HEK293 (cell line): ENCODE data around the gene LCTL.

ENCODE experiments used
- CTCF ChIA-PET: fragments of 350-600 bp; formaldehyde crosslinking; extraction: SDS; loops from one replicate; lab custom pipeline; 2021; ENCODE audit warnings: antibody characterized with exemption; lab: Yijun Ruan, JAX
- POLR2A ChIA-PET: fragments of 300-600 bp; formaldehyde crosslinking; extraction: SDS; loops from one replicate; lab custom pipeline; 2020; ENCODE audit warnings: antibody characterized with exemption, inconsistent platforms; lab: Yijun Ruan, JAX
- H3K27ac ChIP-seq: fragments of 200-500 bp; sonication (Bioruptor generic); 2 replicates; pipeline ENCODE4 v1.5.1; 2014; ENCODE audit warnings: low read depth, low read length, control low read depth, inconsistent platforms; ENCODE audit errors: extremely low read depth
- H3K36me3 ChIP-seq, 2 experiments: fragments of 200-500 bp in 1 of 2; sonication (Bioruptor generic) in 1 of 2; 1 replicate in 1 of 2; 2 replicates in 1 of 2; pipeline ENCODE4 v1.5.1; 2014 to 2017; ENCODE audit warnings: inconsistent platforms in 2 of 2, low read length in 2 of 2; ENCODE audit not compliant: control insufficient read depth in 2 of 2, insufficient read depth in 1 of 2
- H3K4me1 ChIP-seq: fragments of 200-500 bp; sonication (Bioruptor generic); 2 replicates; pipeline ENCODE4 v1.5.1; 2014; ENCODE audit warnings: mild to moderate bottlenecking, low read length, inconsistent platforms; ENCODE audit not compliant: control insufficient read depth, insufficient read depth
- H3K4me3 ChIP-seq: 2 replicates; pipeline ENCODE4 v1.5.1; 2011; ENCODE audit warnings: low read depth, mild to moderate bottlenecking, control low read depth, low read length, moderate library complexity
- H3K9me3 ChIP-seq: fragments of 200-500 bp; sonication (Bioruptor generic); 2 replicates; pipeline ENCODE4 v1.5.1; 2014; ENCODE audit warnings: low read depth, low read length, inconsistent platforms; ENCODE audit not compliant: control insufficient read depth, insufficient read depth
- BCL11B ChIP-seq: fragments of 450-650 bp; formaldehyde crosslinking; IDR thresholded peaks from 2 replicates; pipeline ENCODE4 v1.5.1; 2016; ENCODE audit warnings: low read depth, missing biosample characterization, missing genetic modification characterization
- CTCF ChIP-seq: fragments of 450-650 bp; formaldehyde crosslinking; IDR thresholded peaks from 2 replicates; pipeline ENCODE4 v1.5.1; 2016; ENCODE audit warnings: missing biosample characterization, missing genetic modification characterization
- OSR2 ChIP-seq: fragments of 450-650 bp; formaldehyde crosslinking; IDR thresholded peaks from 2 replicates; pipeline ENCODE4 v1.5.1; 2016; ENCODE audit warnings: missing biosample characterization, missing genetic modification characterization
- SP3 ChIP-seq: fragments of 450-650 bp; formaldehyde crosslinking; IDR thresholded peaks from 2 replicates; pipeline ENCODE4 v1.5.1; 2016; ENCODE audit warnings: missing biosample characterization, missing genetic modification characterization
- TCF7L2 ChIP-seq: IDR thresholded peaks from 2 replicates; pipeline ENCODE4 v1.6.1; 2011; ENCODE audit warnings: low read depth, mild to moderate bottlenecking, inconsistent platforms, low read length, moderate library complexity, borderline replicate concordance
- TSHZ1 ChIP-seq: fragments of 450-650 bp; formaldehyde crosslinking; IDR thresholded peaks from 2 replicates; pipeline ENCODE4 v1.5.1; 2016; ENCODE audit warnings: missing biosample characterization, missing genetic modification characterization, borderline replicate concordance
- ZBTB48 ChIP-seq: fragments of 450-650 bp; formaldehyde crosslinking; IDR thresholded peaks from 2 replicates; pipeline ENCODE4 v1.5.1; 2016; ENCODE audit warnings: missing biosample characterization, missing genetic modification characterization
- ZFHX2 ChIP-seq: fragments of 450-650 bp; formaldehyde crosslinking; conservative IDR thresholded peaks from 2 replicates; pipeline ENCODE4 v1.5.1; 2016; ENCODE audit warnings: missing biosample characterization, missing genetic modification characterization
- ZIC2 ChIP-seq: fragments of 450-650 bp; formaldehyde crosslinking; IDR thresholded peaks from 2 replicates; pipeline ENCODE4 v1.5.1; 2016; ENCODE audit warnings: missing biosample characterization, missing genetic modification characterization
- ZNF138 ChIP-seq: fragments of 450-650 bp; formaldehyde crosslinking; IDR thresholded peaks from 2 replicates; pipeline ENCODE4 v1.5.1; 2016; ENCODE audit warnings: missing biosample characterization, missing genetic modification characterization, borderline replicate concordance
- ZNF155 ChIP-seq: fragments of 450-650 bp; formaldehyde crosslinking; IDR thresholded peaks from 2 replicates; pipeline ENCODE4 v1.5.1; 2016; ENCODE audit warnings: missing biosample characterization, missing genetic modification characterization
- ZNF19 ChIP-seq: fragments of 450-650 bp; formaldehyde crosslinking; IDR thresholded peaks from 2 replicates; pipeline ENCODE4; 2016; ENCODE audit warnings: missing biosample characterization, missing genetic modification characterization, low read depth
- ZNF221 ChIP-seq: fragments of 450-650 bp; formaldehyde crosslinking; IDR thresholded peaks from 2 replicates; pipeline ENCODE4 v1.5.1; 2017; ENCODE audit warnings: missing biosample characterization, missing genetic modification characterization, borderline replicate concordance
- ZNF223 ChIP-seq: fragments of 450-650 bp; formaldehyde crosslinking; IDR thresholded peaks from 2 replicates; pipeline ENCODE4 v1.5.1; 2016; ENCODE audit warnings: missing biosample characterization, missing genetic modification characterization
- ZNF335 ChIP-seq: fragments of 450-650 bp; formaldehyde crosslinking; conservative IDR thresholded peaks from 2 replicates; pipeline ENCODE4 v1.5.1; 2016; ENCODE audit warnings: missing biosample characterization, missing genetic modification characterization
- ZNF426 ChIP-seq: fragments of 450-650 bp; formaldehyde crosslinking; IDR thresholded peaks from 2 replicates; pipeline ENCODE4 v1.5.1; 2017; ENCODE audit warnings: missing biosample characterization, missing genetic modification characterization, mild to moderate bottlenecking, inconsistent platforms, moderate library complexity
- ZNF654 ChIP-seq: fragments of 450-650 bp; formaldehyde crosslinking; IDR thresholded peaks from 2 replicates; pipeline ENCODE4 v1.5.1; 2016; ENCODE audit warnings: low read depth, missing biosample characterization, missing genetic modification characterization
- ZNF677 ChIP-seq: fragments of 450-650 bp; IDR thresholded peaks from 2 replicates; pipeline ENCODE4 v1.5.0; 2018; ENCODE audit warnings: missing biosample characterization, mild to moderate bottlenecking, missing genetic modification characterization, moderate library complexity
- ZSCAN23 ChIP-seq: fragments of 450-650 bp; formaldehyde crosslinking; IDR thresholded peaks from 2 replicates; pipeline ENCODE4 v1.5.1; 2016; ENCODE audit warnings: missing biosample characterization, missing genetic modification characterization

LCTL gene

GRCh38 chr15:66594344-66594743 is 28.5 kb upstream of the LCTL start:
- no peaks in the 10 kb centered on the region for H3K36me3 ChIP-seq
- no peak for TF ChIP-seq SP3 (tag by site-specific recombination)
- no peak for TF ChIP-seq ZNF19 (tag by site-specific recombination)
- no peak for TF ChIP-seq ZNF221 (tag by site-specific recombination)
- no peak for TF ChIP-seq ZNF426
- no peak for TF ChIP-seq ZNF654
- peak; percentile 44; the same call in 1 of the 2 replicates for TF ChIP-seq ZFHX2 (tag by site-specific recombination)
- no peak for TF ChIP-seq ZSCAN23 (tag by site-specific recombination)
- peak; percentile 67 for TF ChIP-seq CTCF (tag by site-specific recombination)
- TF ChIP-seq OSR2 = no peak
- no peak for TF ChIP-seq ZNF138 (tag by site-specific recombination)
- TF ChIP-seq BCL11B (tag by site-specific recombination) = no peak
- no peak for TF ChIP-seq TCF7L2
- TF ChIP-seq TSHZ1 (tag by site-specific recombination) = no peak
- no peak for TF ChIP-seq ZNF677 (tag by site-specific recombination)
- no peak for TF ChIP-seq ZBTB48 (tag by site-specific recombination)
- no peak for TF ChIP-seq ZNF335 (tag by site-specific recombination)
- TF ChIP-seq, all 188 proteins: peak for 2
- ChIA-PET CTCF (interaction anchor here (0.9 kb wide), 1 partner anchor 195 kb away, joined by 3 read pairs; no protein-coding TSS in a partner anchor), POLR2A (interaction anchor here (0.8 kb wide), 1 partner anchor 104 kb away, joined by 3 read pairs; no protein-coding TSS in a partner anchor)
- H3K4me1 ChIP-seq = no peaks in the 10 kb centered on the region
- H3K4me3 ChIP-seq = no peak overlapping the region
- no peak overlapping the region for H3K27ac ChIP-seq
- no peaks in the 10 kb centered on the region for H3K9me3 ChIP-seq

GRCh38 chr15:66593219-66593780 is 27.5 kb upstream of the LCTL start:
- ChIA-PET CTCF (interaction anchor here (0.5 to 1.3 kb wide), 5 partner anchors 9 to 270 kb away, joined by 3 to 5 read pairs (median 3); no protein-coding TSS in a partner anchor), POLR2A (no interaction called here)
- Histone ChIP-seq H3K27ac (no peak overlapping the region), H3K9me3 (no peaks in the 10 kb centered on the region), H3K4me1 (no peaks in the 10 kb centered on the region), H3K36me3 (no peaks in the 10 kb centered on the region), H3K4me3 (no peak overlapping the region)
- TF ChIP-seq ZNF223 (tag by site-specific recombination) = 0 out of 2 replicates have a peak, but pooled peaks have one; percentile 28
- TF ChIP-seq ZIC2 (tag by site-specific recombination) = peak; percentile 52; the same call in 1 of the 2 replicates
- TF ChIP-seq ZNF155 (tag by site-specific recombination) = no peak
